BJ (cell line): ENCODE results near the gene PRR4. TPM values are rescaled to one million over a fixed set of nuclear protein-coding genes. Genes with fewer than 3 reads are reported as not detected.

Source experiments
- CTCF ChIA-PET: fragments of 350-600 bp; formaldehyde crosslinking; extraction: SDS; loops from one replicate; lab custom pipeline; 2021; ENCODE audit warnings: antibody characterized with exemption, inconsistent platforms; lab: Yijun Ruan, JAX
- POLR2A ChIA-PET: fragments of 300-600 bp; sonication (Branson Sonifier 250); formaldehyde crosslinking; extraction: SDS; loops from one replicate; lab custom pipeline; 2021; ENCODE audit warnings: antibody characterized with exemption; lab: Charles Lee
- DNase-seq: peaks from one replicate; pipeline ENCODE4 v3.0.0-alpha.2; 2011; ENCODE audit warnings: low read depth
- H3K27me3 ChIP-seq: 2 replicates; pipeline ENCODE4 v1.6.0; 2011; ENCODE audit warnings: low read length; ENCODE audit not compliant: control insufficient read depth, insufficient read depth
- H3K36me3 ChIP-seq: 2 replicates; pipeline ENCODE4 v1.5.1; 2011; ENCODE audit warnings: low read length; ENCODE audit not compliant: control insufficient read depth, insufficient read depth
- H3K4me3 ChIP-seq: 2 replicates; pipeline ENCODE4 v1.5.1; 2011; ENCODE audit warnings: low read depth, mild to moderate bottlenecking, control low read depth, low read length
- CTCF ChIP-seq: IDR thresholded peaks from 2 replicates; pipeline ENCODE4 v1.5.1; 2011; ENCODE audit warnings: low read depth, mild to moderate bottlenecking, control low read depth, inconsistent platforms, low read length, moderate library complexity; ENCODE audit not compliant: insufficient read depth
- polyA plus RNA-seq: library from polyadenylated mRNA; depleted of rRNA; stranded (reverse); fragments of >200 nt; gene quantifications from 2 replicates; pipeline ENCODE4 v1.2.3, GENCODE V29; 2011; rRNA removed
- small RNA-seq: library from RNA; depleted of rRNA; stranded (forward); fragments of <200 nt; gene quantifications from one replicate; pipeline ENCODE3, GENCODE V24; 2012; ENCODE audit warnings: low replicate concordance, low read depth; ENCODE audit not compliant: insufficient read length

The PRR4 gene
- polyA plus RNA-seq, 1 experiment, result 2.6 TPM

- no peak for DNase-seq
- H3K27me3 ChIP-seq, result no peaks in the 10 kb centered on the region
- POLR2A ChIA-PET, result no interaction called here
- TF ChIP-seq CTCF, result no peak
- H3K4me3 ChIP-seq, result no peak within 1 kb of the TSS
- no peaks in the 10 kb centered on the region for H3K36me3 ChIP-seq
- CTCF ChIA-PET, result no interaction called here
These were observed 42.1 kb downstream of the PRR4 start, which contains the start of gene TAS2R8 for GRCh38 chr12:10807186-10807585. TSS of gene TAS2R8 (minus strand) at chr12:10807286. CDS start at chr12:10806980, 306 bp downstream.

GRCh38 chr12:10802587-10802986 is 46.7 kb downstream of the PRR4 start, which contains the start of gene TAS2R7:
TSS of gene TAS2R7 (minus strand) at chr12:10802627. CDS start at chr12:10802570, 57 bp downstream.
- Histone ChIP-seq H3K4me3 (no peak within 1 kb of the TSS), H3K36me3 (no peaks in the 10 kb centered on the region), H3K27me3 (no peaks in the 10 kb centered on the region)
- TF ChIP-seq CTCF, result no peak
- DNase-seq, result no peak
- POLR2A ChIA-PET, result no interaction called here
- CTCF ChIA-PET, result no interaction called here

GRCh38 chr12:10801741-10802140 is 47.5 kb downstream of the PRR4 start:
- Histone ChIP-seq H3K27me3 (no peaks in the 10 kb centered on the region), H3K36me3 (no peaks in the 10 kb centered on the region), H3K4me3 (no peak overlapping the region)
- TF ChIP-seq CTCF, result no peak
- ChIA-PET CTCF (no interaction called here), POLR2A (no interaction called here)
- no peak for DNase-seq

Small RNA genes within 50 kb of the gene (small RNA-seq; reads per million reads assigned to genes)
- not detected for gene PRR4

Other genes starting within 250 kb of the PRR4 start
- gene MAGOHB, start 235.9 kb downstream of the PRR4 start, polyA plus RNA-seq, result 10.0 and 24.6 TPM in 2 replicates
- 0.74 and 0.92 TPM in 2 replicates for gene STYK1, start 175.4 kb downstream of the PRR4 start, polyA plus RNA-seq
- 81.4 and 142 TPM in 2 replicates for gene YBX3, start 126.2 kb downstream of the PRR4 start, polyA plus RNA-seq
- not detected in 2 replicates for gene TAS2R7, start 46.8 kb downstream of the PRR4 start, polyA plus RNA-seq
- gene TAS2R8, start 42.2 kb downstream of the PRR4 start, polyA plus RNA-seq, result not detected in 2 replicates
- not detected in 2 replicates for gene TAS2R9, start 39.3 kb downstream of the PRR4 start, polyA plus RNA-seq
- gene TAS2R10, start 23.1 kb downstream of the PRR4 start, polyA plus RNA-seq, result 0.07 and 0.17 TPM in 2 replicates
- 3.0 and 3.4 TPM in 2 replicates for gene PRH1, start 34.8 kb upstream of the PRR4 start, polyA plus RNA-seq
- 0.10 TPM in 1 of 2 replicates, not detected in the other for gene TAS2R13, start 60.1 kb upstream of the PRR4 start, polyA plus RNA-seq
- 0.18 TPM in 1 of 2 replicates, not detected in the other for gene PRH2, start 79.8 kb upstream of the PRR4 start, polyA plus RNA-seq
- gene TAS2R14, start 89.8 kb upstream of the PRR4 start, polyA plus RNA-seq, result 0.56 and 1.3 TPM in 2 replicates
- 0.12 TPM in 1 of 2 replicates, not detected in the other for gene TAS2R50, start 137.4 kb upstream of the PRR4 start, polyA plus RNA-seq
- gene TAS2R20, start 148.8 kb upstream of the PRR4 start, polyA plus RNA-seq, result 0.29 and 0.64 TPM in 2 replicates
- 0.33 and 0.48 TPM in 2 replicates for gene TAS2R19, start 173.1 kb upstream of the PRR4 start, polyA plus RNA-seq
- gene TAS2R31, start 181.9 kb upstream of the PRR4 start, polyA plus RNA-seq, result 0.29 and 0.55 TPM in 2 replicates
- 0.09 and 0.11 TPM in 2 replicates for gene TAS2R46, start 212.8 kb upstream of the PRR4 start, polyA plus RNA-seq
- gene TAS2R43, start 242.8 kb upstream of the PRR4 start, polyA plus RNA-seq, result not detected in 2 replicates